Cardiac fibroblast (primary cell): ENCODE results near the gene NDFIP2.
"Not testable (repeated sequence)": the region's sequence is repeated elsewhere in the genome, so short reads cannot be mapped to it uniquely, and the experiment has no call there.

Experiments used
- DNase-seq, 2 donors: peaks; one replicate each; pipeline versions ENCODE4 v3.0.0 to v3.0.0-alpha.2; 2010; ENCODE audit warnings: low read depth in 2 of 2
- H3K4me3 ChIP-seq, 2 donors: replicated peaks in 1 of 2; 1 replicate in 1 of 2; 2 replicates in 1 of 2; pipeline ENCODE4 v1.5.1; 2011; ENCODE audit warnings: low read depth in 2 of 2, low read length in 2 of 2, mild to moderate bottlenecking in 2 of 2, moderate library complexity in 1 of 2
- CTCF ChIP-seq: IDR thresholded peaks from one replicate; pipeline ENCODE4 v1.5.1; 2011; ENCODE audit warnings: low read depth, mild to moderate bottlenecking, low read length, inconsistent platforms

Gene NDFIP2

GRCh38 chr13:79593641-79594275, 112.8 kb downstream of the NDFIP2 start:
- H3K4me3 ChIP-seq: no peak overlapping the region
- no peak for TF ChIP-seq CTCF
- DNase-seq: peak; percentile 68 to 82

- not testable (repeated sequence) for H3K4me3 ChIP-seq
These were observed 119.2 kb downstream of the NDFIP2 start for GRCh38 chr13:79600146-79600545.

GRCh38 chr13:79602936-79603335, 122.0 kb downstream of the NDFIP2 start:
- no peak for DNase-seq
- no peak overlapping the region for H3K4me3 ChIP-seq
- TF ChIP-seq CTCF: no peak

More at GRCh38 chr13:79600146-79600545, 119.2 kb downstream of the NDFIP2 start:
- not testable (repeated sequence) for DNase-seq

- TF ChIP-seq CTCF: no peak
- peak in 1 of 2 donors; percentile 22 for DNase-seq
- no peak overlapping the region for H3K4me3 ChIP-seq
These were observed 123.8 kb downstream of the NDFIP2 start for GRCh38 chr13:79604752-79605151.
